IMR-90 (cell line): ENCODE measurements around the gene PRPSAP1. TPM values are rescaled to one million over a fixed set of nuclear protein-coding genes. Genes with fewer than 3 reads are reported as not detected.
A peak's percentile ranks its signal among the peaks of the same experiment; 100 is the strongest.

Experiments used
- ATAC-seq: fragments of 200-7000 bp; cut with Tn5 transposase; 2 replicates; pipeline ENCODE4 v1.9.1; 2020; ENCODE audit warnings: low read depth, mild to moderate bottlenecking, moderate library complexity
- BruUV-seq: library from RNA; stranded (reverse); fragments of 400-500 nt; replicated peaks from 2 replicates; lab custom pipeline; 2021; lab: Mats Ljungman, UMichigan
- CTCF ChIA-PET: fragments of 300-600 bp; formaldehyde crosslinking; extraction: SDS; loops from one replicate; lab custom pipeline; 2021; ENCODE audit warnings: antibody characterized with exemption; lab: Yijun Ruan, JAX
- POLR2A ChIA-PET: fragments of 300-600 bp; sonication (Branson Sonifier 250); formaldehyde crosslinking; loops from one replicate; lab custom pipeline; 2022; ENCODE audit warnings: antibody characterized with exemption; ENCODE audit not compliant: unreplicated experiment; lab: Charles Lee
- DNase-seq: peaks from one replicate; pipeline ENCODE4 v3.0.0; 2013
- H2AFZ ChIP-seq: replicated peaks from 2 replicates; pipeline ENCODE3; 2013; ENCODE audit warnings: low read length, mild to moderate bottlenecking; ENCODE audit not compliant: poor library complexity
- H2AK5ac ChIP-seq: 2 replicates; pipeline ENCODE4 v1.6.1; 2013; ENCODE audit warnings: low read depth, low read length, inconsistent platforms
- H2AK9ac ChIP-seq: replicated peaks from 2 replicates; pipeline ENCODE3; 2013; ENCODE audit warnings: mild to moderate bottlenecking, low read depth, low read length, moderate library complexity; ENCODE audit not compliant: poor library complexity
- H2BK120ac ChIP-seq: 2 replicates; pipeline ENCODE4 v1.6.1; 2013; ENCODE audit warnings: low read depth, low read length, inconsistent platforms
- H2BK15ac ChIP-seq: 3 replicates; pipeline ENCODE4 v1.6.1; 2013; ENCODE audit warnings: low read depth, low read length, inconsistent platforms
- H2BK20ac ChIP-seq: 2 replicates; pipeline ENCODE4 v1.6.1; 2013; ENCODE audit warnings: low read depth, mild to moderate bottlenecking, inconsistent platforms, low read length, moderate library complexity
- H2BK5ac ChIP-seq: 2 replicates; pipeline ENCODE4 v1.6.1; 2013; ENCODE audit warnings: mild to moderate bottlenecking, low read depth, low read length, inconsistent platforms; ENCODE audit not compliant: poor library complexity, severe bottlenecking
- H3K14ac ChIP-seq: replicated peaks from 2 replicates; pipeline ENCODE4 v1.6.1; 2013; ENCODE audit warnings: low read depth, low read length, inconsistent platforms
- H3K18ac ChIP-seq: 2 replicates; pipeline ENCODE4 v1.6.1; 2013; ENCODE audit warnings: low read depth, low read length, control low read depth
- H3K23ac ChIP-seq: 2 replicates; pipeline ENCODE4 v1.6.1; 2013; ENCODE audit warnings: low read depth, low read length, inconsistent platforms
- H3K27ac ChIP-seq: 2 replicates; pipeline ENCODE4 v1.5.1; 2013; ENCODE audit warnings: mild to moderate bottlenecking, control low read depth, low read length; ENCODE audit not compliant: insufficient read depth
- H3K27me3 ChIP-seq: 2 replicates; pipeline ENCODE4 v1.6.1; 2013; ENCODE audit warnings: low read length; ENCODE audit not compliant: control insufficient read depth, insufficient read depth
- H3K36me3 ChIP-seq: 2 replicates; pipeline ENCODE4 v1.6.1; 2013; ENCODE audit warnings: low read length, mixed read lengths; ENCODE audit not compliant: control insufficient read depth, insufficient read depth
- H3K4ac ChIP-seq: 2 replicates; pipeline ENCODE4 v1.6.1; 2013; ENCODE audit warnings: low read depth, low read length, inconsistent platforms
- H3K4me1 ChIP-seq: 2 replicates; pipeline ENCODE4 v1.6.1; 2013; ENCODE audit warnings: low read length, mixed read lengths; ENCODE audit not compliant: control insufficient read depth, insufficient read depth
- H3K4me2 ChIP-seq: 2 replicates; pipeline ENCODE4 v1.6.1; 2013; ENCODE audit warnings: low read depth, mild to moderate bottlenecking, control low read depth, low read length, moderate library complexity
- H3K4me3 ChIP-seq: 2 replicates; pipeline ENCODE4 v1.5.1; 2013; ENCODE audit warnings: low read depth, mild to moderate bottlenecking, control low read depth, low read length, moderate library complexity; ENCODE audit not compliant: insufficient read depth
- H3K56ac ChIP-seq: 2 replicates; pipeline ENCODE4 v1.6.1; 2013; ENCODE audit warnings: low read length, inconsistent platforms; ENCODE audit not compliant: insufficient read depth; ENCODE audit errors: extremely low read depth
- H3K79me1 ChIP-seq, 2 experiments: 2 replicates each; pipeline ENCODE4 v1.6.1; 2013; ENCODE audit warnings: low read length in 2 of 2, inconsistent platforms in 1 of 2, low read depth in 1 of 2
- H3K9ac ChIP-seq: 2 replicates; pipeline ENCODE4 v1.6.1; 2013; ENCODE audit warnings: low read depth, low read length, control low read depth
- H3K9me1 ChIP-seq: 2 replicates; pipeline ENCODE4 v1.6.1; 2013; ENCODE audit warnings: low read length, inconsistent platforms; ENCODE audit not compliant: insufficient read depth
- H3K9me3 ChIP-seq: 2 replicates; pipeline ENCODE4 v1.6.1; 2013; ENCODE audit warnings: low read length; ENCODE audit not compliant: control insufficient read depth, insufficient read depth
- H4K20me1 ChIP-seq: 2 replicates; pipeline ENCODE4 v1.6.1; 2013; ENCODE audit warnings: low read length, inconsistent platforms; ENCODE audit not compliant: insufficient read depth
- H4K5ac ChIP-seq: 2 replicates; pipeline ENCODE4 v1.6.1; 2013; ENCODE audit warnings: mild to moderate bottlenecking, low read depth, low read length, control low read depth
- H4K8ac ChIP-seq, 2 experiments: 2 replicates each; pipeline ENCODE4 v1.6.1; 2013; ENCODE audit warnings: low read depth in 2 of 2, low read length in 2 of 2, control low read depth in 1 of 2, inconsistent platforms in 1 of 2
- H4K91ac ChIP-seq: 2 replicates; pipeline ENCODE4 v1.6.1; 2013; ENCODE audit warnings: low read depth, low read length, inconsistent platforms; ENCODE audit not compliant: insufficient read depth
- BHLHE40 ChIP-seq: fragments of 150-350 bp; IDR thresholded peaks from 2 replicates; pipeline ENCODE4 v1.6.1; 2016; ENCODE audit warnings: mild to moderate bottlenecking, low read depth, low read length
- CEBPB ChIP-seq: IDR thresholded peaks from 2 replicates; pipeline ENCODE4 v1.6.1; 2012; ENCODE audit warnings: low read depth, low read length, improper control_type of control experiment
- CHD1 ChIP-seq: IDR thresholded peaks from 2 replicates; pipeline ENCODE4 v1.6.1; 2012; ENCODE audit warnings: low read depth, low read length, improper control_type of control experiment
- FOS ChIP-seq: fragments of 150-350 bp; IDR thresholded peaks from 2 replicates; pipeline ENCODE4 v1.6.1; 2016; ENCODE audit warnings: low read depth, low read length
- MAZ ChIP-seq: IDR thresholded peaks from 2 replicates; pipeline ENCODE4 v1.6.1; 2012; ENCODE audit warnings: low read depth, mild to moderate bottlenecking, low read length, improper control_type of control experiment, moderate library complexity, borderline replicate concordance
- MXI1 ChIP-seq: IDR thresholded peaks from 2 replicates; pipeline ENCODE4 v1.6.1; 2012; ENCODE audit warnings: low read depth, mild to moderate bottlenecking, low read length, moderate library complexity, borderline replicate concordance
- NFE2L2 ChIP-seq: fragments of 150-350 bp; IDR thresholded peaks from 2 replicates; pipeline ENCODE4 v1.6.1; 2016; ENCODE audit warnings: low read depth, mild to moderate bottlenecking, low read length
- RAD21 ChIP-seq: IDR thresholded peaks from 2 replicates; pipeline ENCODE4 v1.6.1; 2012; ENCODE audit warnings: low read length, improper control_type of control experiment
- RCOR1 ChIP-seq: IDR thresholded peaks from 2 replicates; pipeline ENCODE4 v1.6.1; 2012; ENCODE audit warnings: mild to moderate bottlenecking, low read length, improper control_type of control experiment; ENCODE audit not compliant: insufficient replicate concordance
- RFX5 ChIP-seq: IDR thresholded peaks from 2 replicates; pipeline ENCODE4 v1.8.0; 2012; ENCODE audit warnings: low read depth, mild to moderate bottlenecking, low read length, moderate library complexity
- SMC3 ChIP-seq: fragments of 150-350 bp; IDR thresholded peaks from 2 replicates; pipeline ENCODE4 v1.6.1; 2016; ENCODE audit warnings: low read depth, mild to moderate bottlenecking, antibody characterized with exemption, low read length, moderate library complexity
- WGBS, 2 experiments: methylation state at CpG; one replicate each; pipeline versions ENCODE4 v1.1.5 to v1.1.7; 2013; ENCODE audit warnings: missing lambda C conversion rate in 2 of 2; ENCODE audit not compliant: insufficient read length in 1 of 2; ENCODE audit errors: extremely low coverage in 2 of 2; 5-methylcytosine and 5-hydroxymethylcytosine counted together
- dilution Hi-C: fragments of 300-500 bp; cut with HindIII; formaldehyde crosslinking; loops from one replicate; pipeline ENCODE4 v1.14.3; 2018; ENCODE audit warnings: low sequenced_read_pairs; ENCODE audit not compliant: unreplicated experiment
- in situ Hi-C: fragments of 300-500 bp; cut with MboI; formaldehyde crosslinking; loops from 3 replicates; pipeline ENCODE4 v1.14.3; 2019; ENCODE audit warnings: low sequenced_read_pairs, inconsistent platforms, mixed read lengths
- intact Hi-C: fragments of 100-400 bp; cut with micrococcal nuclease; formaldehyde crosslinking; loops from 2 replicates; pipeline ENCODE4 v1.10.0; 2022
- polyA plus RNA-seq, 3 experiments: library from polyadenylated mRNA; depleted of rRNA; stranded (reverse); fragments of >200 nt; gene quantifications; 2 replicates each; pipeline ENCODE4 v1.2.3, GENCODE V29; 2012; ENCODE audit warnings: low replicate concordance in 1 of 3
- total RNA-seq: library from RNA; depleted of rRNA; stranded (reverse); fragments of >200 nt; gene quantifications from 2 replicates; pipeline ENCODE4 v1.2.3, GENCODE V29; 2012

The PRPSAP1 gene
- total and polyA plus RNA-seq, 2 of the 4 experiments (the other 2 are of a cell fraction), result 34.4 to 48.6 TPM

GRCh38 chr17:76268991-76269981, 84.4 kb downstream of the PRPSAP1 start:
- Histone ChIP-seq H3K27me3 (no peaks in the 10 kb centered on the region), H3K4me2 (no peak overlapping the region), H3K14ac (no peak overlapping the region), H3K36me3 (peaks cover 8% of the 10 kb centered on the region), H2BK15ac (no peak overlapping the region), H2AFZ (no peak overlapping the region), H2BK5ac (no peak overlapping the region), H4K91ac (no peak overlapping the region), H3K4me3 (no peak overlapping the region), H3K23ac (0 out of 2 replicates have a peak overlapping the region, but pooled peaks have one; percentile 32), H3K56ac (no peak overlapping the region), H2AK5ac (no peak overlapping the region), H4K5ac (no peak overlapping the region), H4K8ac (no peak overlapping the region), H2BK20ac (no peak overlapping the region), H2BK120ac (no peak overlapping the region), H3K9ac (no peak overlapping the region), H2AK9ac (peak overlapping the region; percentile 20), H3K4me1 (peaks cover 13% of the 10 kb centered on the region), H3K9me3 (no peaks in the 10 kb centered on the region), H3K9me1 (peaks cover 5% of the 10 kb centered on the region; the same call in 1 of the 2 replicates), H3K79me1 (peaks cover 32 to 58% of the 10 kb centered on the region in 2 experiments), H3K4ac (no peak overlapping the region; the same call in 1 of the 2 replicates), H4K20me1 (no peaks in the 10 kb centered on the region), H3K18ac (no peak overlapping the region), H3K27ac (no peak overlapping the region)
- TF ChIP-seq SMC3 (no peak), RFX5 (no peak), CHD1 (no peak), RCOR1 (no peak), MXI1 (no peak), FOS (no peak), MAZ (no peak), RAD21 (no peak), NFE2L2 (no peak), CEBPB (no peak), BHLHE40 (no peak)
- BruUV-seq, result no TSS peak
- POLR2A ChIA-PET, result interaction anchor here (0.5 kb wide), 1 partner anchor 107 kb away, joined by 4 read pairs; no protein-coding TSS in a partner anchor
- in situ Hi-C loops (no loop called here), dilution Hi-C loops (no loop called here), intact Hi-C loops (loop anchor here (5.0 kb wide), 1 partner anchor 132 kb away; no protein-coding TSS in a partner anchor)
- no peak for DNase-seq
- WGBS, 2 experiments, result 83% methylated on average over 1 of the region's 12 CpGs; no CpG with 5 or more reads in 1 of the 2 experiments
- ATAC-seq, result no peak
- CTCF ChIA-PET, result interaction anchor here (1.7 kb wide), 1 partner anchor 10 kb away, joined by 6 read pairs; no protein-coding TSS in a partner anchor
